CD4-positive, alpha-beta T cell treated with Interferon gamma for 1 hour (primary cell): ENCODE results near the gene NR5A2.

ENCODE experiments used
- DNase-seq: peaks from one replicate; pipeline ENCODE4 v3.0.0-alpha.2; 2020

Gene NR5A2

DNA sequence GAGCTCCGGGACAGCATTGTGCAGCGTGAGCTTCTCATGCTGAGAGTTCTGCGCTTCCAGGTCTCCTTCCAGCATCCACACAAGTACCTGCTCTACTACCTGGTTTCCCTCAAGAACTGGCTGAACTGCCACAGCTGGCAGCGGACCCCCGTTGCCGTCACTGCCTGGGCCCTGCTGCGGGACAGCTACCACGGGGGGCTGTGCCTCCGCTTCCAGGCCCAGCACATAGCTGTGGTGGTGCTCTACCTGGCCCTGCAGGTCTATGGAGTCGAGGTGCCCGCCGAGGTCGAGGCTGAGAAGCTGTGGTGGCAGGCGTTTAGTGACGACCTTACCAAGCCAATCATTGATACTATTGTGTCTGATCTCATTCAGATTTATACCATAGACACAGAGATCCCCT lies 186.4 kb downstream of the NR5A2 start:
- no peak for DNase-seq

- no peak for DNase-seq
Measured at GRCh38 chr1:200215350-200215749, 187.8 kb downstream of the NR5A2 start.

- no peak for DNase-seq
Measured at GRCh38 chr1:200217703-200218102, 190.2 kb downstream of the NR5A2 start.

GRCh38 chr1:200221614-200222282 lies 194.2 kb downstream of the NR5A2 start:
- no peak for DNase-seq

DNA sequence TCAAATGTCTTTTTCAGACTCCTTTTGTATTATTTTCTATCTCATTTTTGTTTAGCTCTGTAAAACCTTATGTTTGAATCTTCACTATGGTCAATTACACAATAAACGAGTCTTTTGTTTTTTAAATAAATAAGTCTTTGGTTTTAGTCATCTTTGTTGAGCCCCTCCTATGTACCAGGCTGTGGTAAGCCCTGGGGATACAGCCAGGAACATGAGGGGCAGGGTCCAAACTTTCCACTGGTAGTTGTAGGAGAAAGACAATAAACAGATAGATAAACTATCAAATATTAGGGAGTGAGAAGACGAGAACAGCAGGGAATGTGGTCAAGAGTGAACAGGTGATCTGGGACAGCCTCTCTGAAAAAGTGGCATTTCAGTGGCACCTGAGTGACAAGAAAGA lies 195.7 kb downstream of the NR5A2 start:
- no peak for DNase-seq

- no peak for DNase-seq
Measured at GRCh38 chr1:200223613-200224012, 196.1 kb downstream of the NR5A2 start.

DNA sequence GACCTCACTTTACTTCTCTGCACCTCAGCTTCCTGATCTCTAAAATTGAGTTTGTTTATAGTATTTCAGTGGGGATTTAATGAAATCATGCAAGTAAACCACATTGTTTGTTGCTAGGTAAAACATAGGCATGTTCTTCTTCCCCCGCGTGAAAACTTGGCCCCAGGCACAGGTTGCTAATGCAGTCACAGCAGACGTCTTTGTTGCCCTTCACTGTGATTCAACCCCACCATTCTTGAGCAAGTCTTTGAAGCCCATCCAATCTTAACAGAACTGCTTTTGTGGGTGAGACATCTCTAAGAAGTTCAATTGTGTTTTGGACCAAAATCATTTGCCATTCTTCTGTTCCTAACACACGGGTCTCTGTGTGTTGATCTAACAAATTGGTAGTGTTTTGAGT lies 196.8 kb downstream of the NR5A2 start:
- no peak for DNase-seq

GRCh38 chr1:200226268-200226968 lies 198.9 kb downstream of the NR5A2 start:
- no peak for DNase-seq

- no peak for DNase-seq
Measured at GRCh38 chr1:200226969-200227303, 199.4 kb downstream of the NR5A2 start.
